ENCODE measurements around the gene PTPRK. TPM values are rescaled to one million over a fixed set of nuclear protein-coding genes. Genes with fewer than 3 reads are reported as not detected.

Gene PTPRK
- polyA plus RNA-seq, 1 donor (not counting 4 experiments of a cell fraction or from before 2014, with no cell fraction given) = 52.7 TPM

- no peak for TF ChIP-seq CTCF (optimal IDR thresholded peaks at IDR 0.05 in 1 of 3, IDR thresholded peaks at IDR 0.05 in 1 of 3, conservative IDR thresholded peaks at IDR 0.05 in 1 of 3; ENCODE audit: extremely low read depth in 1 of 3, insufficient read depth in 2 of 3, low read length in 3 of 3)
- no peak for TF ChIP-seq EZH2 (IDR thresholded peaks at IDR 0.05; ENCODE audit: low read length)
- DNase-seq (ENCODE audit: low read depth, low spot score) (no peak), FAIRE-seq (no peak)
- no peak overlapping the region for H2AFZ ChIP-seq (ENCODE audit: control insufficient read depth, low read length)
- dilution Hi-C loops (cut with MboI; ENCODE audit: extremely low pct_ligation_motif_present, low sequenced_read_pairs) = no loop called here
- no peak overlapping the region for H3K27ac ChIP-seq (ENCODE audit: control insufficient read depth, insufficient read depth, low read length)
- peaks cover 4% of the 10 kb centered on the region for H3K4me1 ChIP-seq (ENCODE audit: control insufficient read depth, extremely low read depth, insufficient read depth, low read length)
- peaks cover 0 to 2% of the 10 kb centered on the region in 2 experiments for H3K36me3 ChIP-seq (ENCODE audit: control insufficient read depth in 2 of 2, extremely low read depth in 1 of 2, insufficient read depth in 2 of 2, low read length in 2 of 2)
- no peak overlapping the region for H3K9ac ChIP-seq (ENCODE audit: control insufficient read depth, extremely low read depth, insufficient read depth, low read length)
- H3K4me3 ChIP-seq (ENCODE audit: control insufficient read depth in 2 of 3, extremely low read depth in 1 of 3, insufficient read depth in 2 of 3, low read depth in 1 of 3, low read length in 3 of 3) = no peak overlapping the region
- H3K4me2 ChIP-seq (ENCODE audit: control insufficient read depth, extremely low read depth, insufficient read depth, low read depth, low read length) = no peak overlapping the region
- H3K79me2 ChIP-seq (ENCODE audit: control insufficient read depth, insufficient read depth, low read length) = peaks cover 3% of the 10 kb centered on the region
- no peaks in the 10 kb centered on the region for H3K9me1 ChIP-seq (ENCODE audit: control insufficient read depth, extremely low read depth, insufficient read depth, low read length)
- no peaks in the 10 kb centered on the region for H3K9me3 ChIP-seq (ENCODE audit: control insufficient read depth, low read depth, low read length)
- no peaks in the 10 kb centered on the region for H4K20me1 ChIP-seq (ENCODE audit: control insufficient read depth, extremely low read depth, insufficient read depth, low read length)
- no peaks in the 10 kb centered on the region for H3K27me3 ChIP-seq (ENCODE audit: control insufficient read depth, extremely low read depth, insufficient read depth, low read length)
Observed at GRCh38 chr6:128216917-128217316, 303.5 kb downstream of the PTPRK start.

DNA sequence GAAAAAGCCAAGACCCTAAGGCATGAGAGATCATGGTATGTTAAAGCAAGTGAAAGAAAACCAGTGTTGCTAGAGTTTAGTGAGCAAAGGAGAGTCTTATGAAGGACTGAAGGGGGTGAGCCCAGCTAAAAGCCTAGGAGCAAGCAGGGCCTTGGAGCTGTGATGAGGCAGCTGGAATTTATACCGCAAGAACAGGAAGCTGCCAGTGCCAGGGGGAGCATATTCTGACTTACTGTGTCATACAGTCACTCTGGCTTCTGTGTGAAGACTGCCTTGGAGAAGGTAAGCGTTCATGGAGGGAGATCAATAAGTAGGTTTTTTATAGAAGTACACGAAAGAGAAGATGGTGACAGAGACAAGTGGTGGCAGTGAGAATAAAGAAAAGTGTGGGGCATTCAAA, 310.6 kb downstream of the PTPRK start:
- Histone ChIP-seq H3K79me2 (ENCODE audit: control insufficient read depth, insufficient read depth, low read length) (peaks cover 9% of the 10 kb centered on the region), H3K4me2 (ENCODE audit: control insufficient read depth, extremely low read depth, insufficient read depth, low read depth, low read length) (peak overlapping the region; percentile 20), H3K9me1 (ENCODE audit: control insufficient read depth, extremely low read depth, insufficient read depth, low read length) (no peaks in the 10 kb centered on the region), H2AFZ (ENCODE audit: control insufficient read depth, low read length) (no peak overlapping the region), H3K4me1 (ENCODE audit: control insufficient read depth, extremely low read depth, insufficient read depth, low read length) (peaks cover 43% of the 10 kb centered on the region), H3K9me3 (ENCODE audit: control insufficient read depth, low read depth, low read length) (no peaks in the 10 kb centered on the region), H3K27me3 (ENCODE audit: control insufficient read depth, extremely low read depth, insufficient read depth, low read length) (no peaks in the 10 kb centered on the region), H4K20me1 (ENCODE audit: control insufficient read depth, extremely low read depth, insufficient read depth, low read length) (no peaks in the 10 kb centered on the region), H3K36me3 (ENCODE audit: control insufficient read depth in 2 of 2, extremely low read depth in 1 of 2, insufficient read depth in 2 of 2, low read length in 2 of 2) (no peaks in the 10 kb centered on the region), H3K27ac (ENCODE audit: control insufficient read depth, insufficient read depth, low read length) (peak overlapping the region; percentile 39), H3K4me3 (ENCODE audit: control insufficient read depth in 2 of 3, extremely low read depth in 1 of 3, insufficient read depth in 2 of 3, low read depth in 1 of 3, low read length in 3 of 3) (no peak overlapping the region), H3K9ac (ENCODE audit: control insufficient read depth, extremely low read depth, insufficient read depth, low read length) (no peak overlapping the region)
- DNase-seq (ENCODE audit: low read depth, low spot score) (no peak), FAIRE-seq (peak; percentile 32)
- TF ChIP-seq CTCF (optimal IDR thresholded peaks at IDR 0.05 in 1 of 3, IDR thresholded peaks at IDR 0.05 in 1 of 3, conservative IDR thresholded peaks at IDR 0.05 in 1 of 3; ENCODE audit: extremely low read depth in 1 of 3, insufficient read depth in 2 of 3, low read length in 3 of 3) = no peak
- TF ChIP-seq EZH2 (IDR thresholded peaks at IDR 0.05; ENCODE audit: low read length) = no peak
- dilution Hi-C loops (cut with MboI; ENCODE audit: extremely low pct_ligation_motif_present, low sequenced_read_pairs) = no loop called here

All from keratinocyte (primary cell).